Inferior parietal cortex (tissue), 1 donor: ENCODE measurements around the gene HBG2.
A peak's percentile ranks its signal among the peaks of the same experiment; 100 is the strongest.
"Not testable (repeated sequence)": the region's sequence is repeated elsewhere in the genome, so short reads cannot be mapped to it uniquely, and the experiment has no call there.

ENCODE experiments used
- DNase-seq: peaks from one replicate; pipeline ENCODE4 v3.0.0-alpha.2; 2016; ENCODE audit errors: extremely low spot score

The HBG2 gene

DNA sequence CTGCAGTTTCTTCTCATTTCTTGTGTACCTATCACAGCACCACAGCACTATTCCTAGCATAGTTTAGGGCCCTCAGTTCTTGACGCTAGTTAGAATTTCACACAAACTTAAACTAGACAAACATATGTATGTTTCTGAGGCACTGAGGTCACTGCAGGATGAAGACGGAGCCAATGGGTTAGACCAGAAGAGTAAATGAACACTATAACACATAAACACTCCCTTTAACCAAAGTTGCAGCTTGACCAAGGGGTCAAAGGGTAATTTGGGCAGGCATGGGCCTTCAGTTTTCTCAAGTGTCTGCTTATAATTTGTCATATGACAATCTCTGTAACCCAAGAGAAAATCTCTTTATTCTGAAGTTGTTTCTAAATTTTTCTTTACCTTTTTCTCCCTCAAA is 28.0 kb upstream of the HBG2 start:
- no peak for DNase-seq

DNA sequence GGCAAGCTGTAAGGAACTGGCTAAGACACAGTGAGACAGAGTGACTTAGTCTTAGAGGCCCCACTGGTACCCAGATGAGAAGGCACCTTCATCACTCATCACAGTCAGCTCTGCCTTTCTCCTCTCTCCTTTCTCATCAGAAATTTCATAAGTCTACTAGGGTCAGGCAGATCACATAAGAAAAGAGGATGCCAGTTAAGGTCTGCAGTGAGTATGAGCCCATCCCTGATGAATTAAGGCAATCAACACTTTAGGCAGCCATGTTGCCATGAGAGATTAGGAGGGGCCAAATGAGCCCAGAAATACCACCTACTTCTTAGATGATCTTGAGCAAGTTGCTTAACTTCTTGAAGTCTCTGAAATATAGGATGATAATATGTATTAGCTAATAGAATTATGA is 27.0 kb upstream of the HBG2 start:
- no peak for DNase-seq

DNA sequence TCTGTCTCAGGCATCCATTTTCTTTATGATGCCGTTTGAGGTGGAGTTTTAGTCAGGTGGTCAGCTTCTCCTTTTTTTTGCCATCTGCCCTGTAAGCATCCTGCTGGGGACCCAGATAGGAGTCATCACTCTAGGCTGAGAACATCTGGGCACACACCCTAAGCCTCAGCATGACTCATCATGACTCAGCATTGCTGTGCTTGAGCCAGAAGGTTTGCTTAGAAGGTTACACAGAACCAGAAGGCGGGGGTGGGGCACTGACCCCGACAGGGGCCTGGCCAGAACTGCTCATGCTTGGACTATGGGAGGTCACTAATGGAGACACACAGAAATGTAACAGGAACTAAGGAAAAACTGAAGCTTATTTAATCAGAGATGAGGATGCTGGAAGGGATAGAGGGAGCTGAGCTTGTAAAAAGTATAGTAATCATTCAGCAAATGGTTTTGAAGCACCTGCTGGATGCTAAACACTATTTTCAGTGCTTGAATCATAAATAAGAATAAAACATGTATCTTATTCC is 26.1 kb upstream of the HBG2 start:
- peak; percentile 76 for DNase-seq

DNA sequence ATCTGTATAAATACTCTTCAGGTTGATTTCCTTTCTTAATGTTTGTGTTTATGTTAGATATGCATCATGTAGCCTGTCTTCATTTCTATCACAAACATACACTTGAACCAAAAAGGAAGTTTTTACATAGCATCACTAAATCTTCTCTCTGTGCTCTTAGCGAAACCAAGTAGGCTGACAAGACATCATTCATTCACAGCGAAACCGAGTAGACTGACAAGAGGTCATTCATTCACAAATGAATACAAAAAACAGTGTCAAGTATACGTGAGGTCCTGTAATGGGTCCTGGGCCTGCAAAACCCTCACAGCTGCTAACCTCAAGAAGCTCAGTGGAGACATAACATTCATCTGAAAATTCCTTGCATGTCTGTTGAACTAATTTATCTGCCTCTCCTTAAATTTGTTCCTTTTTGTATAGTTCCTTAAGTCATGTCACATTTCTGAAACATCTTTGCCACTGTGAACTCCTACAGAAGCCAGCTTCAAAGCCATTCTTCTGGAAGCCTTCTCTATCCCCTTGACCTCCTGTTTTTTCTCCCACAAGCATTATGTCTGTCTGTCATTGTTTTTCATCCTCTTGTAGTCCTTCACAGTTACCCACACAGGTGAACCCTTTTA is 25.0 kb upstream of the HBG2 start:
- no peak for DNase-seq

DNA sequence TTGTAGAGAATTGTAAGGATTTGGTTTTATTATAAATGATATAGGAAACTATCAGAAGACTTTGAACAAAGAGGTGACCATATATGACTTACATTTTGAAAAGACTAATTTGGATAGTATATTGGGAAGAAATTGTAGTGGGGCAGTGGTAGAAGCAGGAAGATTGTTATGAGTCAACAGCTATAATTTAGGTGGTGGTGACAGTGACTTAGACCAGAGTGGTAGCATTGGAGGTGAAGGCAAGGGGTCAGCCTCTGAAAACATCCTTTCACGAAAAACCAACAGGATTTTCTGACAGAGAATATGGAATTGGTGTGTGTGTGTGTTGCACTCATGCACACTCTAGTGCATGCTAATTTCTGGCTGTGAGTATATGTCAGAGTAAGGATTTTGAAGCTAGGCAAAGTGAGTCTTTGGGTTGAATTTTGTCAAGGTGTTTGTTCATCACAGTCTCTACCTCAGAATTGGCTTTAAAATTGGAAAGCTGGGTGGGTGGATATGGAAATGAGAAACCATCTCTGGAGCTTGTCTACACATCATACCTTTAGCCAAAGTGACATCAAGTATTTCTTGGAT is 23.3 kb upstream of the HBG2 start:
- no peak for DNase-seq

DNA sequence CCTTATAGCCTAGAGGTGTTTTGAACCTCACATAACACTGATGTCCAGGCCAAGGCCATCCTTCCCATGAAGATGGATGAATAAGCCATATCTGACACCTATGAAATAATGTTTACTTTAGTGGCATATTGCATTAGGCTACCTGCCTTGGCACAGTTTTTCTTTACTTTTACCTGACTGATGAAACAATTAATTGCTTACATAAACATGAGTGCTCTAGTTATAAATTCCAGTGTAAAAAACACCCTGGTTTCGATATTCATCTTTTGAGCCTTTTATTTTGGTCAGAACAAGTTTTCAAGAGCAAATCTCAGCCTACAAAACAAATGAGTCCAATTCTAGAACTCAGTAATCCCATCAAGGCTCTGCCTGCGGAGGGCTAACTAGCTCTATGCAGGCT is 22.1 kb upstream of the HBG2 start:
- no peak for DNase-seq

DNA sequence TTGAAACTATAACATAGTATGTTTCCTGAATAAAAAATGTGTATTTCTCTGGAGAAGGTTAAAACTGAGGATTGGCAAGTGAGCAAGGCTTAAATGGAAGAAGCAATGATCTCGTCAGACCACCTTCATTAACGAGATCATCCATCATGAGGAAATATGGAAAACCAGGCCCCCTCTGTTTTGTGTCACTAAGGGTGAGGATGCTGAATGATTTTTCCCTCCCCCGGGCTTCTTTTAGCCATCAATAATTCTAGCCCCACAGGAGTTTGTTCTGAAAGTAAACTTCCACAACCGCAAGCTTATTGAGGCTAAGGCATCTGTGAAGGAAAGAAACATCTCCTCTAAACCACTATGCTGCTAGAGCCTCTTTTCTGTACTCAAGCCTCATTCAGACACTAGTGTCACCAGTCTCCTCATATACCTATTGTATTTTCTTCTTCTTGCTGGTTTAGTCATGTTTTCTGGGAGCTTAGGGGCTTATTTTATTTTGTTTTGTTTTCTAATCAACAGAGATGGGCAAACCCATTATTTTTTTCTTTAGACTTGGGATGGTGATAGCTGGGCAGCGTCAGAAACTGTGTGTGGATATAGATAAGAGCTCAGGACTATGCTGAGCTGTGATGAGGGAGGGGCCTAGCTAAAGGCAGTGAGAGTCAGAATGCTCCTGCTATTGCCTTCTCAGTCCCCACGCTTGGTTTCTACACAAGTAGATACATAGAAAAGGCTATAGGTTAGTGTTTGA is 21.0 kb upstream of the HBG2 start:
- DNase-seq: no peak

DNA sequence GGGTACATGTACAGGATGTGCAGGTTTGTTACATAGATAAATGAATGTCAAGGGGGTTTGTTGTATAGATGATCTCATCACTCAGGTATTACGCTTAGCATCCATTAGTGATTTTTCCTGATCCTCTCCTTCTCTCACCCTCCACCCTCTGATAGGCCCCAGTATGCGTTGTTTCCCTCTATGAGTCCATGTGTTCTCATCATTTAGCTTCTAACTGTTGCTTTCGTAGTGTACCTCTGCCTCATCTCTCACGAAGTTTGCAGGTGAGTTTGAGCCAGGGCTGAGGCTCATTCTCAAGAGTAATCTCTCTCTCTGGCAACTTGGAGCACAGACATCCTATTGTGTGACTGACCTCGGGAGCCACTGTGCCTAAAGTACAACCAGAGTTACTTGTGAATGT is 19.8 kb upstream of the HBG2 start:
- DNase-seq: no peak

DNA sequence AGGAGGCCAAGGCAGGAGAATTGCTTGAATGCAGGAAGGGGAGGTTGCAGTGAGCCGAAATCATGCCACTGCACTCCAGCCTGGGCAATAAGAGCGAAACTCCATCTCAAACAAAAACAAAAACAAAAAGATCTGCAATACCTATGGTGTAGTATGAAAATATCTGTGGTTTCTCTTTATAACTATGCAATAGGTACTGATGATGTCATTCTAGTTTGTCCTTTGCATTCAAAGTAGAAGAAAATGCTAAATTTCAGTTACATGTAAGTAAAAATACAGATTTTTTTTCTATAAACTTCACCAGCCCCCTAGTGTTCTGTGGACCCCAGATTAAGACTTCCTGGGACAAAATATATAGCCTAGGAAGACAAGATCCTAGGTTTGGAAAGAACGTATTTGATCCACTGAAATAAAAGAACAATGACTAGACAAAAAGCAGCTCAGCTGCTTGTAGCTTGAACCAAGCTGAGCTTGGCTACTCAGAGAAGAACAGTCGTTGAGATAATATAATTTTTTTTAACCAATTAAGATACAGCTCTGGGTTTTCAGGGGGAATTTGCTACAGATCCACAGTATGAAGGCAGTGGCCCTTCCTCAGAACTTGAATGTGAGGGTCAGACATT is 17.9 kb upstream of the HBG2 start:
- no peak for DNase-seq

DNA sequence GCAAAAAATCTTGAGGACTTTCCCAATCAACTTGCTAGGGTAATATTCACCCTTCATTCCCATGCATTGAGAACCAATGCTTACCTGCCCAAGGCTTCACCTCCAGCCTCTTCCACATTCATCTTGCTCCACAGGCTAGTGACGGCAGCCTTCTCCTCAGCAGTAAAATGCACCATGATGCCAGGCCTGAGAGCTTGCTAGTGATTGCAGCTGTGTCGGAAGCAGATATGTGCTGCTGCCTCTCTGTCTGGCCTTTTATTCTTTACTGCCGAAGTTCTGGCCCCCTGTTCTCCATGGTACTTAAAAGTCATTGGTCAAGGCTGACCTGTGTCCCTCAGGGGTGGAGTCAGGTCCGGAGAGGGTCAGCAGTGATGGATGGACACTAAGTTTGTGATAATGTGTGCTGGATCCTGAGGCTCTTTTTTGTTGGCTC is 15.2 kb upstream of the HBG2 start, which contains the start of gene HBE1:
Gene HBE1 (minus strand): TSS at position 231 of the 433 bp plus-strand sequence. CDS start 55 bp downstream, at position 176.
- DNase-seq: no peak

DNA sequence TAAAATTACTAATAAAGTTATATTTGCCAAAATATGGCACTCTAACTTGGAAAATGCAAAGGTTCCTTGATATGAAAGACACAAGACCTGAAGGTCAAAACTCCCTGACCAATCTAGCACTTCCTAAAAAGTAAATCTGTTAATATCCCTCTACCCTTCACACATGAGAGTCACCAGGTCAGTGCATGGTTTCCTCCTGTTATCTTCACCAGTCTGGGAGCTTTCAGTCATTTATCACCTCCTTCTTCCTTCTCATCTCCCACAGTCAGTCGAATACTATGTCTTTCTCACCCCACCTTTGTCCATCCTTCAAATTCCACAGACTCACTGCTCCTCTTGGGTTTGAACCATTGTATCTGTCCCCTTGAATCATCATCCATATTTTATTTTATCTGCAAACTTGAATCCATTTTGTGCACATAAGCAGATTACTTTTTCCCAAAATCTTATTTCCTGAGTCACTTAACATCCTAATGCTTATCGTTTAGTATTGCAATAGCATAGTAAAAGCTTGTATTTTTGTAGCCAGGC is 12.5 kb upstream of the HBG2 start:
- DNase-seq: no peak

DNA sequence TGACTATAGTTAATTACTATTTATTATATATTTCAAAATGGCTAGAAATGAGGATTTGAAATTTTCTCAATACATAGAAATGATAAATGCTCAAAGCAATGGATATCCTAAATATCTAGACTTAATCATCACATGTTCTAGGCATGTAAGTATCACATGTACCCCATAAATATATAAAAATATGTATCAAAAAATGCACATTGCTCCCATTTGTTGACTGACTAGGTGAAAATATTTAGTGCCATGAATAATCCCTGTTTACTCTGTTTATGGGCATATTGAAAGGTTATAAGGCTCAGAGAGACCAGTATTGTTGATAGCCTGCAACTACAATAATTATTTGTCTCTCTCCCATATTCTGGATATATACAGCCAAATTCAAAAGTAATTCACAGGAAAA is 12.0 kb upstream of the HBG2 start:
- DNase-seq: no peak

DNA sequence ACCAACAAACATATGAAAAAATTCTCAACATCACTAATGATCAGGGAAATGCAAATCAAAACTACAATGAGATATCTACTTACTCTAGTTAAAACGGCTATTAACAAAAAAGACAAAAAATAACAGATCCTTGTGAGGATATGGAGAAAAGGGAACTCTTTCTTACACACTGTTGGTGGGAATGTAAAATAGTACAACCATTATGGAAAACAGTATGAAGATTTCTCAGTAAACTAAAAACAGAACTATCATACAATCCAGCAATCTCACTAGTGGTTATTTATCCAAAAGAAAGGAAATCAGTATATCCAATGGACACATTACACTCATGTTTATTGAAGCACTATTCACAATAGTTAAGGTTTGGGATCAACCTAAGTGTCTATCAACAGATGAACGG is 11.3 kb upstream of the HBG2 start:
- DNase-seq: no peak

DNA sequence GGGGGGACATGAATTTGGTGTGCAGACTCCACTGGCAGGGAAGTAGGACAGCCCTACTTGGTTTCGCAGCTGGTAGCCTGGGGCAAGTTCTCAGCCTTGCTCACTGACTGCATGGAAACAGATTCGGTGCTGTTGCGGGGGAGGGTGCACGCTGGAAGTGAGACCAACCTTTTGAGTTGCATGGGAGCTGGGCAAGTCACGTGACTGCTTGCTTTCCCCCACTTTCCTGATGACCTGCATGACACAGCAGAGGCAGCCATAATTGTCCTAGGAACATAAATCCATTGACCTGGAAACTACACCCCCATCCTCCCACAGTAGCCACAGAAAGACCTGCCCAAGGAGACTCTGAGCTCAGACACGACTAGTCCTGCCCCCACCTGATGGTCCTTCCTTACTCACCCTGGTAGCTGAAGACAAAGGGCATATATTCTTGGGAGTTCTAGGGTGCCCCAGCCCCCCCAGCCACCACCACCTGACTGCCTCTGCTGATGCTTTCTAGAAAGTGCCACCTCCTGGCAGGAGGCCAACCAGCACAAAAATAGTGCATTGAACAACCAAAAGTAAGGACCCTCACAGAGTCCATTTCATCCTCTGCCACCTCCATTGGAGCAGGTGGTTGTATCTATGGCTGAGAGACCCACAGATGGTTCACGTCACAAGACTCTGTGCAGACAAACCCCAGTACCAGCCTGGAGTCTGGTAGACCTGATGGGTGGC is 4.1 kb upstream of the HBG2 start:
- DNase-seq: no peak

DNA sequence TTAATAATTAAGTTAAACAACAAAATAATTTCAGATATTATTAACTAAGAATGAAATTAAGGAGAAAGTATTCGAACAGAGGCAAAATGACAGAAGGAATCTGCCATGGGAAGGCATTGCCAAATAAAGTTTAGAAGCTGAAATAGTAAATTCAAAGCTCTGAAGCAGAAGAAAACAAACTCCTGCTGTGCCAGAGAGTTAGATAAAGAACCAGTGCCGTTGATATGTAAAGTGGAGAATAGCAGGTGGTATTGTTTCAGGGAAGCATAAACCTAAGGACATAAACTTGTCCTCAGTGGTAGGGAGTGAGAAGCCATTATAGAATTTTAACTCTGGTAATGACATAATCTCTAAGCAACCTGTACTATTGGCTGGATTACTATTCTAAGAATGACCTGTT is 2.7 kb upstream of the HBG2 start:
- DNase-seq: no peak

DNA sequence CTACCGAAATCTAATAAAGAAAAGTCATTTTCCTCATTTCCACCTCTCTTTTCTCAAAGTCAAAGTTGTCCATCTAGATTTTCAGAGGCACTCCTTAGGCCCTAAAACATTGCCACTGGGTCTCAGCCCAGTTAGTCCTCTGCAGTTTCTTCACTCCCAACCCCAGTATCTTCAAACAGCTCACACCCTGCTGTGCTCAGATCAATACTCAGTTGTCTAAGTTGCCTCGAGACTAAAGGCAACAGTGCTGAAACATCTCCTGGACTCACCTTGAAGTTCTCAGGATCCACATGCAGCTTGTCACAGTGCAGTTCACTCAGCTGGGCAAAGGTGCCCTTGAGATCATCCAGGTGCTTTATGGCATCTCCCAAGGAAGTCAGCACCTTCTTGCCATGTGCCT is 558 bp downstream of the HBG2 start:
- not testable (repeated sequence) for DNase-seq

DNA sequence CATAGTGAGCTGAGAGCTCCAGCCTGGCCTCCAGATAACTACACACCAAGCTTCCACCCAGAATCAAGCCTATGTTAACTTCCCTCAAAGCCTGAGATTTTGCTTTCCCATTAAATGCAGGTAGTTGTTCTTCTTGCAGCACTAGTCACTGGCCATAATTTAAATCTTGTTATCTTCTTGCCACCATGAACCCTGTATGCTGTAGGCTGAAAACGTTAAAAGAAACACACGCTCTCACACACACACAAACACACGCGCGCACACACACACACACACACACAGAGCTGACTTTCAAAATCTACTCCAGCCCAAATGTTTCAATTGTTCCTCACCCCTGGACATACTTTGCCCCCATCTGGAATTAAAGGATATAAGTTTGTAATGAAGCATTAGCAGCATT is 1.1 kb downstream of the HBG2 start:
- DNase-seq: not testable (repeated sequence)

DNA sequence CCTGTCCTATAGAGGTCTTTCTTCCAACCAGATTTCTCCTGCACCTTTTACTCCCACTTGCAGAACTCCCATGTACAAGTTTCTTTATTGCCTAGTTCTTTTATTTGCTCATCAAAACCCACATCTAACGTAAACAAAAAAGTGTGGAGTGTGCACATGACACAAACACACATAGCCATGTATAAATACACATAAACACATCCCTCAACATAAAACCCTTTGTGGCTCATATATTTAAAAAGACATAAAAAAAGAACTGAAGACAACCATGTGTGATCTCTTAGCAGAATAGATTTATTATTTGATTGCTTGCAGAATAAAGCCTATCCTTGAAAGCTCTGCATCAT is 1.7 kb downstream of the HBG2 start:
- no peak for DNase-seq

DNA sequence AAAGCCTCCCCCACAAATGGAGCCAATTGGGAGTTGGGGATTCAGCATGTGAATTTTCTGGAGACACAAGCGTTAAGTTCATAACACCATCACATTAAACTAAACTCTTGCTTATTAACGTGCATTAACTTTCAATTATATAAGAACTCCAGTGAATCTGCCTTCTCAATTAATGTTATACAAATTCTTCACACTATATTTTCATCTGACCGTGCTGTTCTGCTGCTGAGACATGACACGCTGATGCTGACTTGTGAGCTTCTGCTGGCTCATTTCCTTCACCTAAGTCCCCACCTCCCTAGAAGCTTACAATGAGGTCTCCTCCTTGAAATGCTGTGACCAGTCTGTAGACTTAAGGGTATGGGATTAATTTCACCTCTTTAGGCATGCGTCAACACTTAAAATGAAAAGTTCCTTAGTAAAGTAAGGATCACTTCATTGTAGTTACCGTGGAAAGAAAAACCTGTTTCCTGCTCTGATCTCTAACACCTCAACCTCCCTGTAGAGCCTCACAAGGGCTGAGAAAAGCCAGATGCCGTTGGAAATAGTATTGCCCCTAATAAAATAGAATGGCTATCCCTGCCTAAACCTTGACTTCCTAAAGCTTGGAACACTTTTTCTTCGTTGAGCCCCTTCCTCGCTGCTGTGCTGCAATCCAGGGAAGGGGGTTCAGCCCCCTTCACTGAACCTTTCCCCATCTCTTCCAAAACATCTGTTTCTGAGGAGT is 2.2 kb downstream of the HBG2 start:
- no peak for DNase-seq

DNA sequence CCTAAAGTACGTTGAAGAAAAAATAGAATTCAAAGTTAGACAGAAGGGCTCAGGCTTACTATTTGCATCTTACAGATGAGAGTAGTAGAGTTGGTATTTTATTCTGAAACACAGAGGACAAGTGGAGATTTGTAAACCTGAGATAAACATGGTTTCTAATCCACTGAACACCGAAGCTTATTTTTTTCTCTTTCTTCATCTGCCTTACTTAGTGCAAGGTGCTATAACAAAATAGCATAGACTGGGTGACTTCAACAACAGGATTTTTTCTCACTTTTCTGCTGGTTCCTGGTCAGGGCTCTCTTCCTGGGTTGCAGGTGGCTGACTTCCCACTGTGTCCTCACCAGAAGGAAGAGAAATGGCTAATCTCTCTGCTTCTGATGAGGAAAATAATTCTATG is 2.8 kb downstream of the HBG2 start:
- no peak for DNase-seq
